A549 (cell line): ENCODE measurements around the gene HAX1. TPM values are rescaled to one million over a fixed set of nuclear protein-coding genes. Genes with fewer than 3 reads are reported as not detected.
"Not testable (repeated sequence)": the region's sequence is repeated elsewhere in the genome, so short reads cannot be mapped to it uniquely, and the experiment has no call there.

ENCODE experiments used
- ATAC-seq, 2 experiments: fragments of 200-7000 bp in 1 of 2; fragments of >200 bp in 1 of 2; cut with Nextera tagmentation in 1 of 2; cut with Tn5 transposase in 1 of 2; 3 replicates each; pipeline versions ENCODE4 v1.8.0 to v1.9.1; 2018 to 2020; ENCODE audit warnings: mild to moderate bottlenecking in 1 of 2, moderate library complexity in 1 of 2
- CTCF ChIA-PET: fragments of 300-600 bp; sonication (Branson Sonifier 250); formaldehyde crosslinking; extraction: SDS; loops from one replicate; lab custom pipeline; 2021; ENCODE audit warnings: antibody characterized with exemption, inconsistent platforms; lab: Yijun Ruan, JAX
- POLR2A ChIA-PET: fragments of 350-600 bp; formaldehyde crosslinking; extraction: SDS; loops from one replicate; lab custom pipeline; 2021; ENCODE audit warnings: antibody characterized with exemption, inconsistent platforms; lab: Yijun Ruan, JAX
- DNase-seq, 2 experiments: peaks; one replicate each; pipeline versions ENCODE4 v3.0.0 to v3.0.0-alpha.2; 2011 to 2016; ENCODE audit warnings: low read depth in 1 of 2, low spot score in 1 of 2
- FAIRE-seq: peaks from 2 replicates; lab custom pipeline; 2011; peaks lifted over from hg19 to GRCh38; lab: Jason Lieb, UNC
- H3K27ac ChIP-seq, 2 experiments: fragments of >200 bp; sonication (Bioruptor Twin); formaldehyde crosslinking; 3 replicates each; pipeline ENCODE4 v1.5.1; 2016 to 2017
- H3K4me1 ChIP-seq: fragments of >200 bp; sonication (Bioruptor Twin); formaldehyde crosslinking; 3 replicates; pipeline ENCODE4 v1.6.1; 2016
- H3K4me2 ChIP-seq: fragments of >200 bp; sonication (Bioruptor Twin); formaldehyde crosslinking; 3 replicates; pipeline ENCODE4 v1.6.1; 2016
- H3K4me3 ChIP-seq: fragments of >200 bp; sonication (Bioruptor Twin); formaldehyde crosslinking; 3 replicates; pipeline ENCODE4 v1.5.1; 2016
- H3K9me3 ChIP-seq: fragments of >200 bp; sonication (Bioruptor Twin); formaldehyde crosslinking; 3 replicates; pipeline ENCODE4 v1.6.1; 2016
- CBX2 ChIP-seq: fragments of 200-600 bp; sonication (generic); IDR thresholded peaks from 2 replicates; pipeline ENCODE4 v1.6.1; 2016; ENCODE audit warnings: low read depth, mild to moderate bottlenecking, borderline replicate concordance
- CEBPB ChIP-seq, 2 experiments: fragments of >200 bp in 1 of 2; sonication (Bioruptor Twin) in 1 of 2; formaldehyde crosslinking in 1 of 2; IDR thresholded peaks; 2 replicates each; pipeline ENCODE4 v1.6.1; 2012 to 2016
- FOSB ChIP-seq: fragments of 250-450 bp; sonication (Bioruptor Pico); IDR thresholded peaks from 2 replicates; pipeline ENCODE4 v1.5.0; 2020; ENCODE audit warnings: mild to moderate bottlenecking, moderate library complexity
- FOXS1 ChIP-seq: fragments of 250-450 bp; sonication (Bioruptor Pico); IDR thresholded peaks from 2 replicates; pipeline ENCODE4 v1.5.0; 2020; ENCODE audit warnings: mild to moderate bottlenecking, moderate library complexity
- HEYL ChIP-seq: fragments of 250-450 bp; sonication (Bioruptor Pico); IDR thresholded peaks from 2 replicates; pipeline ENCODE4 v1.8.0; 2021; ENCODE audit warnings: mild to moderate bottlenecking, moderate library complexity
- JUN ChIP-seq, 2 experiments: fragments of >200 bp; sonication (Bioruptor Twin); formaldehyde crosslinking; IDR thresholded peaks; 2 replicates in 1 of 2; 3 replicates in 1 of 2; pipeline ENCODE4 v1.6.1; 2016 to 2017
- JUNB ChIP-seq: fragments of >200 bp; sonication (Bioruptor Twin); formaldehyde crosslinking; IDR thresholded peaks from 2 replicates; pipeline ENCODE4 v1.6.1; 2016
- MYC ChIP-seq: IDR thresholded peaks from 2 replicates; pipeline ENCODE4 v1.6.1; 2012; ENCODE audit warnings: mild to moderate bottlenecking, inconsistent platforms, low read length, improper control_type of control experiment, borderline replicate concordance
- NPAS2 ChIP-seq: fragments of 250-450 bp; sonication (Bioruptor Pico); IDR thresholded peaks from 2 replicates; pipeline ENCODE4 v1.8.0; 2022; ENCODE audit warnings: mild to moderate bottlenecking, moderate library complexity, borderline replicate concordance
- NR3C1 ChIP-seq: fragments of >200 bp; sonication (Bioruptor Twin); formaldehyde crosslinking; IDR thresholded peaks from 3 replicates; pipeline ENCODE4 v1.6.1; 2017
- POLR2A ChIP-seq: IDR thresholded peaks from 2 replicates; pipeline ENCODE4 v1.6.1; 2012; ENCODE audit warnings: mild to moderate bottlenecking, low read length
- POLR2AphosphoS2 ChIP-seq: conservative IDR thresholded peaks from 2 replicates; pipeline ENCODE4 v1.6.1; 2012; ENCODE audit warnings: low read length, improper control_type of control experiment, inconsistent platforms
- RARB ChIP-seq: fragments of 250-450 bp; sonication (Bioruptor Pico); IDR thresholded peaks from 2 replicates; pipeline ENCODE4 v1.8.0; 2021; ENCODE audit warnings: mild to moderate bottlenecking, moderate library complexity
- RFX5 ChIP-seq: fragments of 450-650 bp; IDR thresholded peaks from 2 replicates; pipeline ENCODE4 v1.7.1; 2014; ENCODE audit warnings: antibody characterized with exemption, mild to moderate bottlenecking, moderate library complexity
- TFCP2L1 ChIP-seq: fragments of 250-450 bp; sonication (Bioruptor Pico); IDR thresholded peaks from 2 replicates; pipeline ENCODE4 v1.5.0; 2021; ENCODE audit warnings: mild to moderate bottlenecking
- TP53 ChIP-seq: fragments of 250-450 bp; sonication (Bioruptor Pico); IDR thresholded peaks from 2 replicates; pipeline ENCODE4 v1.5.0; 2021; ENCODE audit warnings: mild to moderate bottlenecking, moderate library complexity
- ZC3H11A ChIP-seq: fragments of 450-650 bp; IDR thresholded peaks from 2 replicates; pipeline ENCODE4 v1.6.1; 2014; ENCODE audit warnings: antibody characterized with exemption, mild to moderate bottlenecking
- ZFP36 ChIP-seq: fragments of 450-650 bp; IDR thresholded peaks from 2 replicates; pipeline ENCODE4 v1.6.1; 2014; ENCODE audit warnings: borderline replicate concordance; ENCODE audit not compliant: partially characterized antibody
- ZNF302 ChIP-seq: fragments of 250-450 bp; sonication (Bioruptor Pico); IDR thresholded peaks from 2 replicates; pipeline ENCODE4 v1.9.0; 2021; ENCODE audit warnings: inconsistent platforms, mild to moderate bottlenecking, moderate library complexity
- ZSCAN20 ChIP-seq: fragments of 250-450 bp; sonication (Bioruptor Pico); IDR thresholded peaks from 2 replicates; pipeline ENCODE4 v1.8.0; 2022; ENCODE audit warnings: mild to moderate bottlenecking, moderate library complexity
- WGBS: methylation state at CpG from one replicate; pipeline ENCODE4 v1.1.6; 2017; ENCODE audit errors: missing lambda C conversion rate; 5-methylcytosine and 5-hydroxymethylcytosine counted together
- polyA plus RNA-seq, 4 experiments: library from polyadenylated mRNA; depleted of rRNA in 3 of 4; stranded (reverse); fragments of >200 nt; fragmentation: RNase III in 1 of 4; extraction: RNeasy Plus Mini Kit Qiagen cat#74134 plus additional on column Dnase treatment in 1 of 4; gene quantifications; 2 replicates in 3 of 4; 3 replicates in 1 of 4; pipeline ENCODE4 v1.2.3, GENCODE V29; 2011 to 2017
- TF ChIP-seq, protein P1 (sequence below): fragments of >200 bp; sonication (Bioruptor Twin); formaldehyde crosslinking; IDR thresholded peaks from 2 replicates; pipeline ENCODE4 v1.6.1; 2016
- TF ChIP-seq, protein P2 (sequence below): fragments of 450-650 bp; IDR thresholded peaks from 2 replicates; pipeline ENCODE4 v1.6.1; 2014; ENCODE audit warnings: antibody characterized with exemption
- TF ChIP-seq, protein P3 (sequence below): fragments of 250-450 bp; sonication (Bioruptor Pico); IDR thresholded peaks from 2 replicates; pipeline ENCODE4 v1.5.0; 2020; ENCODE audit warnings: low read depth, mild to moderate bottlenecking, moderate library complexity

Gene HAX1
- polyA plus RNA-seq, 2 of the 4 experiments (the other 2 are of a cell fraction) = 78.4 to 123 TPM

DNA sequence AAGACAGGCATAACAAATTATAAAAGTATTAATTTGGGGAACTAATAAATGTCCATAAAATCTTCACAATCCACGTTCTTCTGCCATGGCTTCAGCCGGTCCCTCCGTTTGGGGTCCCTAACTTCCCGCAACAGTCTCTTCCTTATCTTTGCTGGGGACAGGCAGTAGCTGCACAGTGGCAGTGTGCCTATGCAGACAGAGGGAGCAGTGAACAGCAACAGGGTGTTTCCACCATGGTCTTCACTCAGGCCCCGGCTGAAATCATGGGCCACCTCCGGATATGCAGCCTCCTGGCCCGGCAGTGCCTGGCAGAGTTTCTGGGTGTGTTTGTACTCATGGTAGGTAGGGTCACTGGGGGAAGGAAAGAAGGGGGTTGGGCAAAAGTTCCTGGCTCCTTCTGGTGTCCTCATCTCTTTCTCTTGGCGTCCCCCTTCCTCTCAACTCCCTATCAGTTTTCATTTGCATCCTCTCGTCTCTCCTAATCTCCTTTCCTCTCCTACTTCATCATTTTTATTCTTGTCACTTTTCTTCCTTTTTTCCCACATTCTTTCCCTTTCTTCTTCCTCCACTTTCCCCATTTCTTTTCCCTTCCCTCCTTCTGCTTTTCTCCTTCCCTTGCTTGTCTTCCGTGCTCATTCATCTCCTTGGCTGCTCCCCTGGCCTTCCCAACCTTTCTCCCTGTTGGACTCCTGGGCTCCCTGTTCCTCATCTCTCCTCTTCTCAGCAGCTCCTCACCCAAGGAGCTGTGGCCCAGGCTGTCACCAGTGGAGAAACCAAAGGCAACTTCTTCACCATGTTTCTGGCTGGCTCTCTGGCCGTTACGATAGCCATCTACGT, 40.0 kb downstream of the HAX1 start:
- CTCF ChIA-PET = interaction anchor here (1.0 to 4.0 kb wide), 3 partner anchors 11 to 23 kb away, joined by 3 to 19 read pairs (median 4); partner anchors contain the start of gene ATP8B2
- FAIRE-seq, H3K4me1 ChIP-seq, ATAC-seq, POLR2A ChIA-PET, H3K27ac ChIP-seq, H3K4me3 ChIP-seq, DNase-seq, H3K4me2 ChIP-seq, H3K9me3 ChIP-seq: not testable (repeated sequence)
- 66% methylated on average over 13 of the region's 13 CpGs for WGBS

DNA sequence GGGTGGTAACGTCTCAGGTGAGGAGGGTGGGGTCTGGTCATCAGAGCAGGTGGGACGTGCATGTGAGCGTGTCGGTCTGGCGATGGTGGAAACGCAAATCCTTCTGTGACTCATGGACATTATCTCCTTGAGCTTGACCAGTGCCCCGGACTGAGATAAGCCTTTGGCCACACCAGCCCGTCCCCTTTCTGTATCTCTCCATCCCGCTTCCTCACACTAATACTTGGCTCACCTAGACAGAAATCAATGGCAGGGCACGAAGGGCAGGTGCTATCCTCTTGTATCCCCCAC, 40.6 kb downstream of the HAX1 start:
- POLR2A ChIA-PET = no interaction called here
- H3K27ac ChIP-seq = no peak overlapping the region
- TF ChIP-seq POLR2AphosphoS2 (no peak), ZC3H11A (no peak), TFCP2L1 (CRISPR knock-in tag) (no peak), CBX2 (no peak), NR3C1 (no peak), ZNF302 (CRISPR knock-in tag) (no peak), RARB (CRISPR knock-in tag) (no peak), JUNB (no peak), TP53 (CRISPR knock-in tag) (no peak), JUN (IDR thresholded peaks at IDR 0.05) (no peak), FOXS1 (no peak), ZSCAN20 (no peak), ZFP36 (no peak), POLR2A (no peak), NPAS2 (CRISPR knock-in tag) (no peak), FOSB (CRISPR knock-in tag) (no peak), RFX5 (no peak), MYC (no peak)
- TF ChIP-seq, protein P1, sequence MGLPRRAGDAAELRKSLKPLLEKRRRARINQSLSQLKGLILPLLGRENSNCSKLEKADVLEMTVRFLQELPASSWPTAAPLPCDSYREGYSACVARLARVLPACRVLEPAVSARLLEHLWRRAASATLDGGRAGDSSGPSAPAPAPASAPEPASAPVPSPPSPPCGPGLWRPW = no peak
- TF ChIP-seq, protein P2, sequence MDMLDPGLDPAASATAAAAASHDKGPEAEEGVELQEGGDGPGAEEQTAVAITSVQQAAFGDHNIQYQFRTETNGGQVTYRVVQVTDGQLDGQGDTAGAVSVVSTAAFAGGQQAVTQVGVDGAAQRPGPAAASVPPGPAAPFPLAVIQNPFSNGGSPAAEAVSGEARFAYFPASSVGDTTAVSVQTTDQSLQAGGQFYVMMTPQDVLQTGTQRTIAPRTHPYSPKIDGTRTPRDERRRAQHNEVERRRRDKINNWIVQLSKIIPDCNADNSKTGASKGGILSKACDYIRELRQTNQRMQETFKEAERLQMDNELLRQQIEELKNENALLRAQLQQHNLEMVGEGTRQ = no peak
- TF ChIP-seq, all 56 proteins: peak for 0
- no peak for FAIRE-seq
- Histone ChIP-seq H3K4me3 (no peak overlapping the region), H3K4me2 (no peak overlapping the region), H3K4me1 (no peaks in the 10 kb centered on the region), H3K9me3 (no peaks in the 10 kb centered on the region)
- CTCF ChIA-PET = interaction anchor here (4.0 kb wide), 1 partner anchor 11 kb away, joined by 19 read pairs; the partner anchor contains the start of gene ATP8B2
- 64% methylated on average over 10 of the region's 10 CpGs for WGBS
- no peak for DNase-seq
- ATAC-seq = no peak

DNA sequence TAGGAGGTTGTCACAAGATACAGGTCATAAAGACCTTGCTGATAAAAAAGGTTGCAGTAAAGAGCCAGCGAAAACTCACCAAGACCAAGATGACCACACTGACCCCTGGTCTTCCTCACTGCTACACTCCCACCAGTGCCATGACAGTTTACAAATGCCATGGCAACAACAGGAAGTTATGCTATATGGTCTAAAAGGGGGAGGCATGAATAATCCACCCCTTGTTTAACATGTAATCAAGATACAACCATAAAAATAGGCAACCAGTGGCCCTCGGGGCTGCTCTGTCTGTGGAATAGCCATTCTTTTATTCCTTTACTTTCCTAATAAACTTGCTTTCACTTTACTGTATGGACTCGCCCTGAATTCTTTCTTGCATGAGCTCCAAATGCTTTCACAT, 41.8 kb downstream of the HAX1 start:
- CTCF ChIA-PET = interaction anchor here (0.6 to 4.0 kb wide), 3 partner anchors 10 to 21 kb away, joined by 3 to 19 read pairs (median 6); partner anchors contain the start of gene ATP8B2
- ATAC-seq, POLR2A ChIA-PET: not testable (repeated sequence)

DNA sequence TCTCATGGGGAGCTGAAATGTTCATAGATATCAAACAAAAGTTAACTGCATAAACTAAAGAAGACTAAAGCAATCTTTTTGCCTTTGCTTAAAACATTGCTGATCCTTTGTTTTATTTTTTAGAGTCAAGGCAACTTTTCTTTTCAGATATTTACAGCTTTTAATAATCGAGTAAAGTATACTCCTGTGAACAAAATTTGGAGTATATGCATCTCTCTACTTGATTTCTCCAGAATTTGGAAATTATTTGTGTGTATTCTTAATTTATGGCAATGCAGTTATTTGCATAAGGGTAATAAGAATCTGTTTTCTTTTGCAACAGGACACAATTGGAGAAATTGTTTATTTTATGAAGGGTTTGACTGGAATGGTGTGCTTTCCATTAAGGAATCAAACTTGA, 44.3 kb downstream of the HAX1 start:
- CTCF ChIA-PET = interaction anchor here (4.0 to 4.1 kb wide), 2 partner anchors 8 to 10 kb away, joined by 14 to 19 read pairs; partner anchors contain the start of gene ATP8B2
- TF ChIP-seq, protein P3, sequence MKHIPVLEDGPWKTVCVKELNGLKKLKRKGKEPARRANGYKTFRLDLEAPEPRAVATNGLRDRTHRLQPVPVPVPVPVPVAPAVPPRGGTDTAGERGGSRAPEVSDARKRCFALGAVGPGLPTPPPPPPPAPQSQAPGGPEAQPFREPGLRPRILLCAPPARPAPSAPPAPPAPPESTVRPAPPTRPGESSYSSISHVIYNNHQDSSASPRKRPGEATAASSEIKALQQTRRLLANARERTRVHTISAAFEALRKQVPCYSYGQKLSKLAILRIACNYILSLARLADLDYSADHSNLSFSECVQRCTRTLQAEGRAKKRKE (CRISPR knock-in tag) = no peak
- no peak for TF ChIP-seq CEBPB (IDR thresholded peaks at IDR 0.05)
- TF ChIP-seq HEYL (CRISPR knock-in tag) = no peak
- Histone ChIP-seq H3K27ac (no peak overlapping the region), H3K4me3 (no peak overlapping the region), H3K9me3 (no peaks in the 10 kb centered on the region), H3K4me2 (no peak overlapping the region), H3K4me1 (no peaks in the 10 kb centered on the region)
- 9% methylated on average over 1 of the region's 1 CpG for WGBS
- no peak for FAIRE-seq
- no peak for ATAC-seq
- no peak for DNase-seq
- POLR2A ChIA-PET = no interaction called here

More for the DNA sequence above, 41.8 kb downstream of the HAX1 start:
- not testable (repeated sequence) for H3K9me3 ChIP-seq, H3K4me3 ChIP-seq, FAIRE-seq, H3K4me1 ChIP-seq, H3K27ac ChIP-seq, DNase-seq, H3K4me2 ChIP-seq
- WGBS = 52% methylated on average over 3 of the region's 3 CpGs
